DOHH2 (cell line): Measurements from ENCODE around the gene PSMB4.
"Not testable (repeated sequence)": the region's sequence is repeated elsewhere in the genome, so short reads cannot be mapped to it uniquely, and the experiment has no call there.

Experiments
- H3F3A ChIP-seq: fragments of 200-600 bp; sonication (generic), shearing (Covaris generic); 2 replicates; pipeline ENCODE4 v1.6.0; 2016; ENCODE audit warnings: antibody characterized with exemption, mild to moderate bottlenecking; ENCODE audit not compliant: control insufficient read depth, insufficient read depth
- H3K27ac ChIP-seq: fragments of 200-600 bp; sonication (generic); 2 replicates; pipeline ENCODE4 v1.5.1; 2014; ENCODE audit warnings: low read depth, mild to moderate bottlenecking, low read length, moderate library complexity
- H3K27me3 ChIP-seq: fragments of 200-600 bp; sonication (generic); 2 replicates; pipeline ENCODE4 v1.6.1; 2014; ENCODE audit warnings: mild to moderate bottlenecking, low read length, mixed read lengths; ENCODE audit not compliant: control insufficient read depth
- H3K36me3 ChIP-seq: fragments of 200-600 bp; sonication (generic); 2 replicates; pipeline ENCODE4 v1.6.1; 2014; ENCODE audit warnings: mild to moderate bottlenecking, low read length, moderate library complexity, mixed read lengths; ENCODE audit not compliant: control insufficient read depth
- H3K4me1 ChIP-seq: fragments of 200-600 bp; sonication (generic); 2 replicates; pipeline ENCODE4 v1.6.1; 2014; ENCODE audit warnings: mild to moderate bottlenecking, low read length, mixed read lengths; ENCODE audit not compliant: control insufficient read depth
- H3K4me2 ChIP-seq: fragments of 200-600 bp; sonication (generic); 2 replicates; pipeline ENCODE4 v1.6.0; 2014; ENCODE audit warnings: mild to moderate bottlenecking, low read length, moderate library complexity
- H3K4me3 ChIP-seq: fragments of 200-600 bp; sonication (generic); 2 replicates; pipeline ENCODE4 v1.5.1; 2014; ENCODE audit warnings: mild to moderate bottlenecking, low read length, mixed read lengths
- H3K79me2 ChIP-seq: fragments of 200-600 bp; sonication (generic); 2 replicates; pipeline ENCODE4 v1.6.1; 2014; ENCODE audit warnings: mild to moderate bottlenecking, low read length, mixed read lengths; ENCODE audit not compliant: control insufficient read depth
- H3K9me2 ChIP-seq: fragments of 200-600 bp; sonication (generic); replicated peaks from 2 replicates; pipeline ENCODE4 v1.6.1; 2014; ENCODE audit warnings: mild to moderate bottlenecking, low read length, mixed read lengths; ENCODE audit not compliant: control insufficient read depth
- H3K9me3 ChIP-seq: fragments of 200-600 bp; sonication (generic); 2 replicates; pipeline ENCODE4 v1.6.1; 2014; ENCODE audit warnings: antibody characterized with exemption, low read length, mixed read lengths; ENCODE audit not compliant: control insufficient read depth, insufficient read depth
- H4K20me1 ChIP-seq: fragments of 200-600 bp; sonication (generic); 2 replicates; pipeline ENCODE4 v1.6.0; 2014; ENCODE audit warnings: low read depth, mild to moderate bottlenecking, antibody characterized with exemption, low read length, moderate library complexity; ENCODE audit not compliant: control insufficient read depth, insufficient read depth
- EZH2phosphoT487 ChIP-seq: fragments of 200-600 bp; sonication (generic); IDR thresholded peaks from 2 replicates; pipeline ENCODE4 v1.6.1; 2017; ENCODE audit warnings: borderline replicate concordance, mild to moderate bottlenecking, antibody characterized with exemption, low read length, moderate library complexity, mixed read lengths
- TF ChIP-seq, protein P1 (sequence below): fragments of 200-600 bp; sonication (generic); IDR thresholded peaks from one replicate; pipeline ENCODE4 v1.5.1; 2014; ENCODE audit warnings: antibody characterized with exemption, mild to moderate bottlenecking, low read depth, low read length; ENCODE audit not compliant: poor library complexity, severe bottlenecking

PSMB4 gene

DNA sequence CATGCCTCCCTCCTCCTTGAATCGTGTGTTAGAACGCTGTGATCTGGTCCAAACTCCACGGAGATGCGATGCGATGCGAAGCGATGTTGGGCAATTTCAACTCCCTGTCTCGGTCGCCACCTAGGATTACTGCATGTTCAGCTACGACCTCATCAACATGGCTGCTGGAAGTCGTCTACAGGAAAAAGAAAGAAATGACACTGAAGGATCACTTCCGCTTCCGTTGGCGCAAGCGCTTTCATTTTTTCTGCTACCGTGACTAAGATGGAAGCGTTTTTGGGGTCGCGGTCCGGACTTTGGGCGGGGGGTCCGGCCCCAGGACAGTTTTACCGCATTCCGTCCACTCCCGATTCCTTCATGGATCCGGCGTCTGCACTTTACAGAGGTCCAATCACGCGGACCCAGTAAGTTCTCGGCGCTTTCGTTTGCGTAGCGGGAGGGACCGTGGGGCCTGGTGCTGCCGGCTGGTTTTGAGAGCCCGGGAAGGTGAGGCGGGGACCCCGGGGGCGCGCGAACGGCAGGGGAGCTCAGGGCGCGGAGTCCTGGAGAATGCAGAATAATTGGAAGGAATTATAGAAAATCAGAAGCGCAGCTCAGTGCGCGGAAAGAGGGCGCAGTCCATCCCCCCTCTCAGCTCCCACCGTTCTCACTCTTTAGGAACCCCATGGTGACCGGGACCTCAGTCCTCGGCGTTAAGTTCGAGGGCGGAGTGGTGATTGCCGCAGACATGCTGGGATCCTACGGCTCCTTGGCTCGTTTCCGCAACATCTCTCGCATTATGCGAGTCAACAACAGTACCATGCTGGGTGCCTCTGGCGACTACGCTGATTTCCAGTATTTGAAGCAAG, at the start of gene PSMB4:
TSS of gene PSMB4 (plus strand) at position 250 of the 848 bp plus-strand sequence. CDS start at position 265, 15 bp downstream.
- TF ChIP-seq EZH2phosphoT487 = no peak
- TF ChIP-seq, protein P1, sequence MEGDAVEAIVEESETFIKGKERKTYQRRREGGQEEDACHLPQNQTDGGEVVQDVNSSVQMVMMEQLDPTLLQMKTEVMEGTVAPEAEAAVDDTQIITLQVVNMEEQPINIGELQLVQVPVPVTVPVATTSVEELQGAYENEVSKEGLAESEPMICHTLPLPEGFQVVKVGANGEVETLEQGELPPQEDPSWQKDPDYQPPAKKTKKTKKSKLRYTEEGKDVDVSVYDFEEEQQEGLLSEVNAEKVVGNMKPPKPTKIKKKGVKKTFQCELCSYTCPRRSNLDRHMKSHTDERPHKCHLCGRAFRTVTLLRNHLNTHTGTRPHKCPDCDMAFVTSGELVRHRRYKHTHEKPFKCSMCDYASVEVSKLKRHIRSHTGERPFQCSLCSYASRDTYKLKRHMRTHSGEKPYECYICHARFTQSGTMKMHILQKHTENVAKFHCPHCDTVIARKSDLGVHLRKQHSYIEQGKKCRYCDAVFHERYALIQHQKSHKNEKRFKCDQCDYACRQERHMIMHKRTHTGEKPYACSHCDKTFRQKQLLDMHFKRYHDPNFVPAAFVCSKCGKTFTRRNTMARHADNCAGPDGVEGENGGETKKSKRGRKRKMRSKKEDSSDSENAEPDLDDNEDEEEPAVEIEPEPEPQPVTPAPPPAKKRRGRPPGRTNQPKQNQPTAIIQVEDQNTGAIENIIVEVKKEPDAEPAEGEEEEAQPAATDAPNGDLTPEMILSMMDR = peak; percentile 46
- Histone ChIP-seq H3K27ac (peak within 1 kb of the TSS; percentile 38), H3K9me3 (no peaks in the 10 kb centered on the region), H3K36me3 (peaks cover 50% of the 10 kb centered on the region), H4K20me1 (no peaks in the 10 kb centered on the region), H3K4me2 (peak within 1 kb of the TSS; percentile 86), H3K79me2 (peaks cover 30% of the 10 kb centered on the region), H3K4me3 (peak within 1 kb of the TSS; percentile 95), H3K9me2 (no peaks in the 10 kb centered on the region), H3K4me1 (peaks cover 22% of the 10 kb centered on the region), H3K27me3 (no peaks in the 10 kb centered on the region), H3F3A (peaks cover 33% of the 10 kb centered on the region)

DNA sequence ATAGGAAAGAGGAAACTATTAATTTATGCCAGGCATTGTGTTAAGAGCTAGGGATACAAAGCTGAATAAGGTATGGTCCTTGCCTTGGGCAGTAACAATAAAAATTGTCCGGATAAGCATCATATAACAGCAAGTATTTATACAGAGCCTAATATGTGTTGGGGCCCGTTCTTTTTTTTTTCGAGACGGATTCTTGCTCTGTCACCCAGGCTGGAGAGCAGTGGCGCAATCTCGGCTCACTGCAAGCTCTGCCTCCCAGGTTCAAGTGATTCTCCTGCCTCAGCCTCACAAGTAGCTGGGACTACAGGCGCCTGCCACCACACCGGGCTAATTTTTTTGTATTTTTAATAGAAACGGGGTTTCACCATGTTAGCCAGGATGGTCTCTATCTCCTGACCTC, 49.0 kb upstream of the PSMB4 start:
- H3K27ac ChIP-seq, H4K20me1 ChIP-seq: not testable (repeated sequence)
- peaks cover 15% of the 10 kb centered on the region for H3K4me1 ChIP-seq

DNA sequence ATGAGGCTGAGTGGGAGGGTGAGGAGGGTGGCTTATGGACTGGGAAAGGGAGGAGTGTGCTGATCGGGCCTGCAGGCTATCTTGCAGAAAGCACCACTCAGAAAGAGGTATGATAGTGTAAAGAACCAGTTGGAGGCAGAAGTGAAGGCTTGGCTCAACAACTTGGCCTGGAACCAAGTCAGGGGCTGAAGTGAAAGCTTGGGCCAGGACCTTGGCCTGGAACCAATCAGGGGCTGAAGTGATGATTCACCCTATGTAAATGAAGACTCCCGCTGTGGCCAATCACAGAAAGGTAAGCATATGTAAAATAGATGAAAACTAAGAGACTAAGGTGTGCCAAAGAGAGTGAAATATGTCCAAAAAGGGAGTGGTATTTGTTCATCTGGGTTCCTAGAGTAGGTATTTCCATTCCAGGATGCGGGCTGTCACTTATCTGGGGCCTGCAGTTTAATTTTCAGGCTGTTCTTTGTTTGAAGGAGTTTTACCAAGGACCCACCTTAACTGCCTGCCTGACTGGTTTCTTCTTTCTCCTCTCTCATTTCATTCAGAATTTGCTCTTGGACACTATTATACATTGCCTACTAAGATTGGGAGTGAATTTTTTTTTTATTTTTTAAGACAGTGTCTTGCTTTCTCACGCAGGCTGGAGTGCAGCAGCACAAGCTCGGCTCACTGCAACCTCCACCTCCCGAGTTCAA, 47.2 kb upstream of the PSMB4 start:
- Histone ChIP-seq H3K27me3 (no peaks in the 10 kb centered on the region), H3K9me2 (no peaks in the 10 kb centered on the region), H3K9me3 (peaks cover 8% of the 10 kb centered on the region), H3K4me3 (no peak overlapping the region), H3F3A (peaks cover 2% of the 10 kb centered on the region; the same call in 1 of the 2 replicates), H4K20me1 (no peaks in the 10 kb centered on the region), H3K4me1 (peaks cover 16% of the 10 kb centered on the region), H3K36me3 (no peaks in the 10 kb centered on the region), H3K79me2 (no peaks in the 10 kb centered on the region), H3K4me2 (no peak overlapping the region), H3K27ac (no peak overlapping the region)
- TF ChIP-seq EZH2phosphoT487 = no peak
- TF ChIP-seq, protein P1 = no peak

More for the DNA sequence above, 49.0 kb upstream of the PSMB4 start:
- H3K4me2 ChIP-seq, H3K27me3 ChIP-seq, H3K9me2 ChIP-seq, H3F3A ChIP-seq, H3K4me3 ChIP-seq, H3K9me3 ChIP-seq: not testable (repeated sequence)
- Histone ChIP-seq H3K36me3 (peaks cover 10% of the 10 kb centered on the region), H3K79me2 (peaks cover 12% of the 10 kb centered on the region)
